Measurements from ENCODE around the gene PDXP. TPM values are rescaled to one million over a fixed set of nuclear protein-coding genes. Genes with fewer than 3 reads are reported as not detected.

The PDXP gene
- polyA plus RNA-seq, 1 donor (not counting 4 experiments of a cell fraction or from before 2014, with no cell fraction given): 5.2 TPM

- no peak for FAIRE-seq
These were observed 26.1 kb upstream of the PDXP start for GRCh38 chr22:37632174-37633088.

GRCh38 chr22:37633089-37633624 is 25.4 kb upstream of the PDXP start:
- Histone ChIP-seq H3K4me1 (ENCODE audit: control insufficient read depth, extremely low read depth, insufficient read depth, low read length) (peaks cover 11% of the 10 kb centered on the region), H3K36me3 (ENCODE audit: control insufficient read depth in 2 of 2, extremely low read depth in 1 of 2, insufficient read depth in 2 of 2, low read length in 2 of 2) (peaks cover 14 to 18% of the 10 kb centered on the region in 2 experiments), H3K27ac (ENCODE audit: control insufficient read depth, insufficient read depth, low read length) (no peak overlapping the region), H3K79me2 (ENCODE audit: control insufficient read depth, insufficient read depth, low read length) (no peaks in the 10 kb centered on the region), H3K4me2 (ENCODE audit: control insufficient read depth, extremely low read depth, insufficient read depth, low read depth, low read length) (no peak overlapping the region), H3K9me1 (ENCODE audit: control insufficient read depth, extremely low read depth, insufficient read depth, low read length) (no peaks in the 10 kb centered on the region), H4K20me1 (ENCODE audit: control insufficient read depth, extremely low read depth, insufficient read depth, low read length) (no peaks in the 10 kb centered on the region), H3K9ac (ENCODE audit: control insufficient read depth, extremely low read depth, insufficient read depth, low read length) (no peak overlapping the region), H3K27me3 (ENCODE audit: control insufficient read depth, extremely low read depth, insufficient read depth, low read length) (no peaks in the 10 kb centered on the region), H2AFZ (ENCODE audit: control insufficient read depth, low read length) (no peak overlapping the region), H3K9me3 (ENCODE audit: control insufficient read depth, low read depth, low read length) (no peaks in the 10 kb centered on the region), H3K4me3 (ENCODE audit: control insufficient read depth in 2 of 3, extremely low read depth in 1 of 3, insufficient read depth in 2 of 3, low read depth in 1 of 3, low read length in 3 of 3) (no peak overlapping the region)
- dilution Hi-C loops (cut with MboI; ENCODE audit: extremely low pct_ligation_motif_present, low sequenced_read_pairs): no loop called here
- no peak for TF ChIP-seq EZH2 (IDR thresholded peaks at IDR 0.05; ENCODE audit: low read length)
- TF ChIP-seq CTCF (optimal IDR thresholded peaks at IDR 0.05 in 1 of 3, IDR thresholded peaks at IDR 0.05 in 1 of 3, conservative IDR thresholded peaks at IDR 0.05 in 1 of 3; ENCODE audit: extremely low read depth in 1 of 3, insufficient read depth in 2 of 3, low read length in 3 of 3): no peak
- no peak for FAIRE-seq
- DNase-seq (ENCODE audit: low read depth, low spot score): no peak

More at GRCh38 chr22:37632174-37633088, 26.1 kb upstream of the PDXP start:
- Histone ChIP-seq H3K79me2 (ENCODE audit: control insufficient read depth, insufficient read depth, low read length) (no peaks in the 10 kb centered on the region), H3K4me1 (ENCODE audit: control insufficient read depth, extremely low read depth, insufficient read depth, low read length) (peaks cover 7% of the 10 kb centered on the region), H3K4me3 (ENCODE audit: control insufficient read depth in 2 of 3, extremely low read depth in 1 of 3, insufficient read depth in 2 of 3, low read depth in 1 of 3, low read length in 3 of 3) (no peak overlapping the region), H3K36me3 (ENCODE audit: control insufficient read depth in 2 of 2, extremely low read depth in 1 of 2, insufficient read depth in 2 of 2, low read length in 2 of 2) (peaks cover 14 to 18% of the 10 kb centered on the region in 2 experiments), H3K9me1 (ENCODE audit: control insufficient read depth, extremely low read depth, insufficient read depth, low read length) (no peaks in the 10 kb centered on the region), H2AFZ (ENCODE audit: control insufficient read depth, low read length) (no peak overlapping the region), H3K27ac (ENCODE audit: control insufficient read depth, insufficient read depth, low read length) (no peak overlapping the region), H3K27me3 (ENCODE audit: control insufficient read depth, extremely low read depth, insufficient read depth, low read length) (no peaks in the 10 kb centered on the region), H4K20me1 (ENCODE audit: control insufficient read depth, extremely low read depth, insufficient read depth, low read length) (no peaks in the 10 kb centered on the region), H3K9me3 (ENCODE audit: control insufficient read depth, low read depth, low read length) (no peaks in the 10 kb centered on the region), H3K4me2 (ENCODE audit: control insufficient read depth, extremely low read depth, insufficient read depth, low read depth, low read length) (no peak overlapping the region), H3K9ac (ENCODE audit: control insufficient read depth, extremely low read depth, insufficient read depth, low read length) (no peak overlapping the region)
- no peak for TF ChIP-seq EZH2 (IDR thresholded peaks at IDR 0.05; ENCODE audit: low read length)
- no peak for TF ChIP-seq CTCF (optimal IDR thresholded peaks at IDR 0.05 in 1 of 3, IDR thresholded peaks at IDR 0.05 in 1 of 3, conservative IDR thresholded peaks at IDR 0.05 in 1 of 3; ENCODE audit: extremely low read depth in 1 of 3, insufficient read depth in 2 of 3, low read length in 3 of 3)
- dilution Hi-C loops (cut with MboI; ENCODE audit: extremely low pct_ligation_motif_present, low sequenced_read_pairs): no loop called here
- DNase-seq (ENCODE audit: low read depth, low spot score): no peak

All from keratinocyte (primary cell).